ENCODE results near the gene PIGQ. TPM values are rescaled to one million over a fixed set of nuclear protein-coding genes. Genes with fewer than 3 reads are reported as not detected.

Gene PIGQ
- total RNA-seq, 1 experiment from 2014 or later = 83.5 TPM

GRCh38 chr16:536746-537145 lies 33.0 kb upstream of the PIGQ start:
- in situ Hi-C loops (cut with HindIII; ENCODE audit: low pct_unique_long_range_greater_than_20kb, low sequenced_read_pairs) = no loop called here
- no peak for TF ChIP-seq TCF7L2 (IDR thresholded peaks at IDR 0.05; ENCODE audit: low read depth, low read length)
- TF ChIP-seq CTCF (IDR thresholded peaks at IDR 0.05) = no peak
- TF ChIP-seq POLR2AphosphoS5 (IDR thresholded peaks at IDR 0.05; ENCODE audit: low read depth, low read length) = no peak
- no peak for TF ChIP-seq REST (IDR thresholded peaks at IDR 0.05; ENCODE audit: insufficient read depth in 1 of 2, low read depth in 2 of 2, low read length in 1 of 2)
- Histone ChIP-seq H3K36me3 (ENCODE audit: control insufficient read depth, insufficient read depth, low read length) (no peaks in the 10 kb centered on the region), H3K27ac (ENCODE audit: low read length) (no peak overlapping the region), H3K9me3 (ENCODE audit: control insufficient read depth, insufficient read depth, low read depth, low read length) (no peaks in the 10 kb centered on the region), H3K4me3 (ENCODE audit: low read depth in 2 of 2, low read length in 2 of 2) (no peak overlapping the region), H3K4me1 (ENCODE audit: control insufficient read depth, insufficient read depth, low read length) (peaks cover 29% of the 10 kb centered on the region), H3K27me3 (ENCODE audit: control insufficient read depth, insufficient read depth, low read length) (no peaks in the 10 kb centered on the region)
- intact Hi-C loops (cut with micrococcal nuclease; ENCODE audit: unreplicated experiment) = no loop called here
- ATAC-seq (no peak), DNase-seq (ENCODE audit: low read depth, low spot score) (no peak)
- BruUV-seq (replicated peaks) = no TSS peak
- POLR2A ChIA-PET = no interaction called here
- CTCF ChIA-PET = interaction anchor here (0.7 kb wide), 1 partner anchor 9 kb away, joined by 3 read pairs; no protein-coding TSS in a partner anchor

- intact Hi-C loops (cut with micrococcal nuclease; ENCODE audit: unreplicated experiment) (no loop called here), in situ Hi-C loops (cut with HindIII; ENCODE audit: low pct_unique_long_range_greater_than_20kb, low sequenced_read_pairs) (no loop called here)
- H3K4me1 ChIP-seq (ENCODE audit: control insufficient read depth, insufficient read depth, low read length) = peaks cover 29% of the 10 kb centered on the region
- no peak for DNase-seq (ENCODE audit: low read depth, low spot score)
- H3K9me3 ChIP-seq (ENCODE audit: control insufficient read depth, insufficient read depth, low read depth, low read length) = no peaks in the 10 kb centered on the region
- H3K27me3 ChIP-seq (ENCODE audit: control insufficient read depth, insufficient read depth, low read length) = no peaks in the 10 kb centered on the region
- no TSS peak for BruUV-seq (replicated peaks)
- TF ChIP-seq CTCF (IDR thresholded peaks at IDR 0.05) = peak; percentile 72; the same call in 1 of the 2 replicates
- TF ChIP-seq SIN3A (IDR thresholded peaks at IDR 0.05; ENCODE audit: borderline replicate concordance, insufficient read depth, low read depth, low read length) = no peak
- CTCF ChIA-PET = interaction anchor here (0.6 to 0.7 kb wide), 2 partner anchors 8 to 48 kb away, joined by 3 to 4 read pairs; no protein-coding TSS in a partner anchor
- H3K4me3 ChIP-seq (ENCODE audit: low read depth in 2 of 2, low read length in 2 of 2) = no peak overlapping the region
- POLR2A ChIA-PET = no interaction called here
- H3K27ac ChIP-seq (ENCODE audit: low read length) = no peak overlapping the region
- no peaks in the 10 kb centered on the region for H3K36me3 ChIP-seq (ENCODE audit: control insufficient read depth, insufficient read depth, low read length)
- ATAC-seq = no peak
These were observed 32.1 kb upstream of the PIGQ start for GRCh38 chr16:537415-538335.
